Endodermal cell (in vitro differentiated cells): Measurements from ENCODE around the gene SPARC. TPM values are rescaled to one million over a fixed set of nuclear protein-coding genes. Genes with fewer than 3 reads are reported as not detected.
"Not testable (repeated sequence)": the region's sequence is repeated elsewhere in the genome, so short reads cannot be mapped to it uniquely, and the experiment has no call there.

Experiments used
- DNase-seq: peaks from one replicate; pipeline ENCODE4 v3.0.0-alpha.2; 2017
- H3K27ac ChIP-seq: 2 replicates; pipeline ENCODE4 v1.5.1; 2013; ENCODE audit warnings: mild to moderate bottlenecking, low read depth, low read length, moderate library complexity
- H3K27me3 ChIP-seq: 2 replicates; pipeline ENCODE4 v1.6.1; 2013; ENCODE audit warnings: mild to moderate bottlenecking, low read length, moderate library complexity; ENCODE audit not compliant: insufficient read depth, control insufficient read depth, poor library complexity, severe bottlenecking
- H3K36me3 ChIP-seq: 2 replicates; pipeline ENCODE4 v1.7.0; 2013; ENCODE audit warnings: mild to moderate bottlenecking, low read length, moderate library complexity; ENCODE audit not compliant: control insufficient read depth, insufficient read depth
- H3K4me1 ChIP-seq: one replicate; pipeline ENCODE4 v1.7.0; 2013; ENCODE audit warnings: low read length; ENCODE audit not compliant: control insufficient read depth, insufficient read depth
- H3K4me3 ChIP-seq: 2 replicates; pipeline ENCODE4 v1.5.1; 2013; ENCODE audit warnings: mild to moderate bottlenecking, low read length, moderate library complexity
- H3K9ac ChIP-seq: 2 replicates; pipeline ENCODE4 v1.6.1; 2013; ENCODE audit warnings: mild to moderate bottlenecking, low read length, moderate library complexity; ENCODE audit not compliant: poor library complexity, severe bottlenecking; ENCODE audit errors: extremely low read depth
- H3K9me3 ChIP-seq: 2 replicates; pipeline ENCODE4 v1.6.1; 2013; ENCODE audit warnings: mild to moderate bottlenecking, low read length, moderate library complexity; ENCODE audit not compliant: control insufficient read depth
- H3K27ac Mint-ChIP-seq: 2 replicates; pipeline ENCODE4 v1.8.0; 2020; ENCODE audit warnings: mixed read lengths
- H3K27me3 Mint-ChIP-seq: 2 replicates; pipeline ENCODE4 v1.8.0; 2021; ENCODE audit warnings: mild to moderate bottlenecking, mixed read lengths; ENCODE audit not compliant: insufficient read depth
- H3K36me3 Mint-ChIP-seq: 2 replicates; pipeline ENCODE4 v1.8.0; 2020; ENCODE audit warnings: low read depth, mixed read lengths
- H3K4me1 Mint-ChIP-seq: 2 replicates; pipeline ENCODE4 v1.8.0; 2020; ENCODE audit warnings: mixed read lengths
- H3K4me3 Mint-ChIP-seq: 2 replicates; pipeline ENCODE4 v1.8.0; 2020; ENCODE audit warnings: mild to moderate bottlenecking, moderate library complexity, mixed read lengths
- H3K9me3 Mint-ChIP-seq: 2 replicates; pipeline ENCODE4 v1.8.0; 2020; ENCODE audit warnings: mild to moderate bottlenecking, mixed read lengths
- WGBS, 2 experiments: methylation state at CpG; one replicate each; pipeline versions ENCODE4 v1.1.5 to v1.1.7; 2013; ENCODE audit warnings: missing lambda C conversion rate in 2 of 2, mixed read lengths in 1 of 2; ENCODE audit not compliant: insufficient coverage in 1 of 2, insufficient read length in 1 of 2; 5-methylcytosine and 5-hydroxymethylcytosine counted together
- total RNA-seq, 2 donors: library from RNA; stranded (reverse); fragmentation: NEBNext Ultra II Directional in 1 of 2; extraction: Animal tissue kit (Norgen Biotek cat#: 25700) in 1 of 2; gene quantifications; 2 replicates in 1 of 2; 3 replicates in 1 of 2; pipeline ENCODE4 v1.2.1, GENCODE V29; 2021
- TF ChIP-seq, protein P1 (sequence below): fragments of 200-600 bp; sonication (generic); conservative IDR thresholded peaks from 2 replicates; pipeline ENCODE4 v1.5.0; 2021; ENCODE audit warnings: antibody characterized with exemption, mild to moderate bottlenecking

SPARC gene
- total RNA-seq, 2 donors from 2014 or later: 523 to 643 TPM

DNA sequence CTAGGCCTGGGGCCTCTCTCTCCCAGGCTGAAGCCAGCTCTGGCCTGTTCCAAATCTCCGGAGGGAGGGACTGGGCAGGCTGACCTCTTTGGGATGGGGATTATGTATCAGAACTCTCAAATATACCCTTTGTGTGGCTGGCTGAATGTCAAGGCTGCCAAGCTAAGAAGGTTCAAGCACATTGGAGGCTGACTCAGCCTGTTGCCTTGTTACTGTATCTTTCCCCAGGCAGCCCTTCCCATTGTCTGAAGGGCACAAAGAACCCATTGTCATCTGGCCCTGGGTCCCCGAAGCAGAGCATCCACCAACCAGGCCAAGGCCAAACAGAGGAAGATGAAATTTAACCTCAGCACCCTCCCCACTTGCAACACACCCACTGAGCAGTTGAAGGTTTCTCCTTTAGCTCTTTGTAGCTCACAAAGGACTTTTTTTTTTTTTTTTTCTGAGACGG lies 7.3 kb upstream of the SPARC start:
- Histone ChIP-seq H3K9ac (no peak overlapping the region), H3K36me3 (no peaks in the 10 kb centered on the region), H3K27me3 (no peaks in the 10 kb centered on the region), H3K4me3 (no peak overlapping the region), H3K27ac (peak overlapping the region; percentile 44), H3K9me3 (no peaks in the 10 kb centered on the region), H3K4me1 (peaks cover 21% of the 10 kb centered on the region)
- H3K36me3 Mint-ChIP-seq: no peaks in the 10 kb centered on the region
- H3K9me3 Mint-ChIP-seq: no peaks in the 10 kb centered on the region
- H3K4me3 Mint-ChIP-seq: no peak overlapping the region
- no peak for DNase-seq
- H3K4me1 Mint-ChIP-seq: peaks cover 27% of the 10 kb centered on the region
- H3K27me3 Mint-ChIP-seq: no peaks in the 10 kb centered on the region
- no peak overlapping the region for H3K27ac Mint-ChIP-seq
- TF ChIP-seq, protein P1, sequence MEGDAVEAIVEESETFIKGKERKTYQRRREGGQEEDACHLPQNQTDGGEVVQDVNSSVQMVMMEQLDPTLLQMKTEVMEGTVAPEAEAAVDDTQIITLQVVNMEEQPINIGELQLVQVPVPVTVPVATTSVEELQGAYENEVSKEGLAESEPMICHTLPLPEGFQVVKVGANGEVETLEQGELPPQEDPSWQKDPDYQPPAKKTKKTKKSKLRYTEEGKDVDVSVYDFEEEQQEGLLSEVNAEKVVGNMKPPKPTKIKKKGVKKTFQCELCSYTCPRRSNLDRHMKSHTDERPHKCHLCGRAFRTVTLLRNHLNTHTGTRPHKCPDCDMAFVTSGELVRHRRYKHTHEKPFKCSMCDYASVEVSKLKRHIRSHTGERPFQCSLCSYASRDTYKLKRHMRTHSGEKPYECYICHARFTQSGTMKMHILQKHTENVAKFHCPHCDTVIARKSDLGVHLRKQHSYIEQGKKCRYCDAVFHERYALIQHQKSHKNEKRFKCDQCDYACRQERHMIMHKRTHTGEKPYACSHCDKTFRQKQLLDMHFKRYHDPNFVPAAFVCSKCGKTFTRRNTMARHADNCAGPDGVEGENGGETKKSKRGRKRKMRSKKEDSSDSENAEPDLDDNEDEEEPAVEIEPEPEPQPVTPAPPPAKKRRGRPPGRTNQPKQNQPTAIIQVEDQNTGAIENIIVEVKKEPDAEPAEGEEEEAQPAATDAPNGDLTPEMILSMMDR: no peak
- WGBS, 2 experiments: 84 to 100% methylated on average over 1 to 3 of the region's 3 CpGs

DNA sequence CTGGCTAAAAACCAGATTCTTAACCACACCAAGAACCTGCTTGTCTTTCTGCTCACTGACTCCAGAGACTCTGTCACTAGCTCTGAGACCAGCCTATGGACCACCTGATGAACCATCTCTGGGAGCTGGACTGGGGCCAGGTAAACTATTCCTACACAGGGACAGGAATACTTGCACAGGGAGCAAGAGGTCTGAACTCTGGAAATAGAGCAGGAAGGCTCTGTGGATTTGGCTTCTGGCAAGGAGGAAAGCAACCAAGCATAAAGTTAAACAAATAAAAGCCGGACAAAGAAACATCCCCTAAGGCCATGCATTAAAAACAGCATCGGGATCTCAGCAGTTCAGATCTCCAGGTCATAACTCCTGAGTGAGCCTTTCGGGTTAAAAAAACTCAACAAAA lies 5.6 kb upstream of the SPARC start:
- Histone ChIP-seq H3K36me3 (no peaks in the 10 kb centered on the region), H3K9ac (no peak overlapping the region), H3K27me3 (no peaks in the 10 kb centered on the region), H3K4me1 (peaks cover 16% of the 10 kb centered on the region), H3K4me3 (no peak overlapping the region), H3K9me3 (no peaks in the 10 kb centered on the region), H3K27ac (no peak overlapping the region)
- WGBS, 2 experiments: 93 to 94% methylated on average over 3 of the region's 3 CpGs
- Mint-ChIP-seq H3K27me3 (no peaks in the 10 kb centered on the region), H3K4me1 (peaks cover 22% of the 10 kb centered on the region), H3K4me3 (no peak overlapping the region), H3K36me3 (no peaks in the 10 kb centered on the region), H3K9me3 (no peaks in the 10 kb centered on the region), H3K27ac (no peak overlapping the region)
- no peak for DNase-seq
- TF ChIP-seq, protein P1: no peak

DNA sequence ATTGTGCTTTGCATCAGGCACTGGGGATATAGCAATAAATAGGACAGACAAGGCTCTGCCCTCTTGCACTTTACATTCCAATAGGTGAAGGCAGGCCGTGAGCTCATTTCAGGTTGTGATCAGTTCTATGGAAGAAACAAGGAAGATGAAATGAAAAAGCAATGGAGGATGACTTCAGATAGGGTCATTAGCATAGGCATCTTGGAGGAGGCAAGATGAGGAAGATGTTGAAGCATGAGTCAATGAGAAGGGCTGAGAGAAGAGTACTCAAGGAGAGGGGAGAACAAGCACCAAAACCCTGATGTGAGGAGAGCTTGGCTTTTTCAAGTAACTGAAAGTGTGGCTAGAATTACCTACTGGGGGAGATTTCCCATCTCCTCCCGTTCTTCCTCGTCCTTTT lies 5.0 kb upstream of the SPARC start:
- Mint-ChIP-seq H3K36me3 (no peaks in the 10 kb centered on the region), H3K27ac (no peak overlapping the region), H3K27me3 (no peaks in the 10 kb centered on the region), H3K4me3 (no peak overlapping the region), H3K4me1 (peaks cover 25% of the 10 kb centered on the region), H3K9me3 (no peaks in the 10 kb centered on the region)
- Histone ChIP-seq H3K27me3 (no peaks in the 10 kb centered on the region), H3K4me3 (no peak overlapping the region), H3K27ac (no peak overlapping the region), H3K9ac (no peak overlapping the region), H3K36me3 (no peaks in the 10 kb centered on the region), H3K9me3 (no peaks in the 10 kb centered on the region), H3K4me1 (peaks cover 17% of the 10 kb centered on the region)
- no peak for DNase-seq
- TF ChIP-seq, protein P1: no peak
- WGBS, 2 experiments: 89% methylated on average over 3 of the region's 3 CpGs; no CpG with 5 or more reads in 1 of the 2 experiments

DNA sequence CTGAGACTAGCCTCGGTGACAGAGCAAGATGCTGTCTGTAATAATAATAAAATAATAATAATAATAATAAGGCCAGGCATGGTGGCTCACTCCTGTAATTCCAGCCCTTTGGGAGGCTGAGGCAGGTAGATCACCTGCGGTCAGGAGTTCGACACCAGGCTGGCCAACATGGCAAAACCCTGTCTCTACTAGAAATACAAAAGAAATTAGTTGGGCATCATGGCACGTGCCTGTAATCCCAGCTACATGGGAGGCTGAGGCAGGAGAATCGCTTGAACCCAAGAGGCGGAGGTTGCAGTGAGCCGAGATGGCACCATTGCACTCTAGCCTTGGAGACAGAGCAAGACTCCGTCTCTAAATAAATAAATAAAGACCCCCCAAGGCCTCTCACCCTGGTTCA lies 2.9 kb upstream of the SPARC start:
- not testable (repeated sequence) for H3K36me3 Mint-ChIP-seq, H3K36me3 ChIP-seq, H3K9me3 Mint-ChIP-seq, H3K27me3 Mint-ChIP-seq, H3K9ac ChIP-seq, H3K27ac Mint-ChIP-seq, H3K27ac ChIP-seq, H3K4me3 ChIP-seq, H3K9me3 ChIP-seq, H3K27me3 ChIP-seq, H3K4me3 Mint-ChIP-seq
- peak; percentile 9 for DNase-seq
- H3K4me1 ChIP-seq: peaks cover 12% of the 10 kb centered on the region
- WGBS, 2 experiments: 93 to 96% methylated on average over 7 of the region's 8 CpGs
- H3K4me1 Mint-ChIP-seq: peaks cover 21% of the 10 kb centered on the region
